ENCODE data around the gene CHD9NB.

CHD9NB gene

DNA sequence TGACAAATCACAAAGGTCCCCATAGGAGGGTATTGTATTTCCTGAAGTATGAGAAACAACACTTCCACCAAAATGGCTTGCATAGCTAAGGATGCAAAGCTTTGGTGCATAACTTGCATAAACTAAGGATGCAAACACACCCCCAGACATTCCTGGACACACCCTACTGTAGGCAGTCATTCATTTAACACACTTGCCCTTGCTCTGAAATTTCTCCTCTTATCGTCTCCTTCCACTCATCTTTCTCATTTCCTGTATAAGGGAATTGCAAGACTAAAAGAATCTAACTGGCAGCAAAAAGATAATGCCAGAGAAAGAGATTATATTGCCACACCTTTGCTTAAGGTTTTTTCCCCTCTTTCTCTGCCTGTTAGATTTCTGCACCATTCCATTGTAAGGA, 30.4 kb upstream of the CHD9NB start:
- H3K4me3 ChIP-seq (replicated peaks; ENCODE audit: low read depth, low read length) = no peak overlapping the region
- TF ChIP-seq, protein P1, sequence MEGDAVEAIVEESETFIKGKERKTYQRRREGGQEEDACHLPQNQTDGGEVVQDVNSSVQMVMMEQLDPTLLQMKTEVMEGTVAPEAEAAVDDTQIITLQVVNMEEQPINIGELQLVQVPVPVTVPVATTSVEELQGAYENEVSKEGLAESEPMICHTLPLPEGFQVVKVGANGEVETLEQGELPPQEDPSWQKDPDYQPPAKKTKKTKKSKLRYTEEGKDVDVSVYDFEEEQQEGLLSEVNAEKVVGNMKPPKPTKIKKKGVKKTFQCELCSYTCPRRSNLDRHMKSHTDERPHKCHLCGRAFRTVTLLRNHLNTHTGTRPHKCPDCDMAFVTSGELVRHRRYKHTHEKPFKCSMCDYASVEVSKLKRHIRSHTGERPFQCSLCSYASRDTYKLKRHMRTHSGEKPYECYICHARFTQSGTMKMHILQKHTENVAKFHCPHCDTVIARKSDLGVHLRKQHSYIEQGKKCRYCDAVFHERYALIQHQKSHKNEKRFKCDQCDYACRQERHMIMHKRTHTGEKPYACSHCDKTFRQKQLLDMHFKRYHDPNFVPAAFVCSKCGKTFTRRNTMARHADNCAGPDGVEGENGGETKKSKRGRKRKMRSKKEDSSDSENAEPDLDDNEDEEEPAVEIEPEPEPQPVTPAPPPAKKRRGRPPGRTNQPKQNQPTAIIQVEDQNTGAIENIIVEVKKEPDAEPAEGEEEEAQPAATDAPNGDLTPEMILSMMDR (IDR thresholded peaks at IDR 0.05; ENCODE audit: low read depth, low read length, missing control alignments) = no peak
- no peak for DNase-seq (ENCODE audit: extremely low read depth, low read depth)

DNA sequence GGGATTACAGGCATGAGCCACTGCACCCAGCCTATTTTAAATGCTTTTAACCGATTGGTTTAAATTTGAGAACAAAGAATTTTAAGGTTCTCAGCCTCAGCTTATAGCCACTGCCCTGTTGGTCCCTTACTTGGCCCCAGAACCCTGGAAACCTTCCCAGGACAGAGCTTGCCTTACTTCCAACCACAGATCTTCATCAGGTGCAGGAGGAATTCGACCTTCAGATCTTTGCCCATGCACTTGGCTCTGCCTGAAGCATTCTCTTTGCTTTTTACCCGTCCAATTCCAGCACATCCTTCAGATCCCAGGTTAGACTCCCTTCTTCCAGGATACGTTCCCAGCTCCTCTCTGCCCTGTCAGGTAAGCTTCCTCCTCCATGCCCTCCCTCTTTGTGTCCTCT, 29.8 kb upstream of the CHD9NB start:
- TF ChIP-seq, protein P1 (IDR thresholded peaks at IDR 0.05; ENCODE audit: low read depth, low read length, missing control alignments) = no peak
- no peak overlapping the region for H3K4me3 ChIP-seq (replicated peaks; ENCODE audit: low read depth, low read length)
- no peak for DNase-seq (ENCODE audit: extremely low read depth, low read depth)

DNA sequence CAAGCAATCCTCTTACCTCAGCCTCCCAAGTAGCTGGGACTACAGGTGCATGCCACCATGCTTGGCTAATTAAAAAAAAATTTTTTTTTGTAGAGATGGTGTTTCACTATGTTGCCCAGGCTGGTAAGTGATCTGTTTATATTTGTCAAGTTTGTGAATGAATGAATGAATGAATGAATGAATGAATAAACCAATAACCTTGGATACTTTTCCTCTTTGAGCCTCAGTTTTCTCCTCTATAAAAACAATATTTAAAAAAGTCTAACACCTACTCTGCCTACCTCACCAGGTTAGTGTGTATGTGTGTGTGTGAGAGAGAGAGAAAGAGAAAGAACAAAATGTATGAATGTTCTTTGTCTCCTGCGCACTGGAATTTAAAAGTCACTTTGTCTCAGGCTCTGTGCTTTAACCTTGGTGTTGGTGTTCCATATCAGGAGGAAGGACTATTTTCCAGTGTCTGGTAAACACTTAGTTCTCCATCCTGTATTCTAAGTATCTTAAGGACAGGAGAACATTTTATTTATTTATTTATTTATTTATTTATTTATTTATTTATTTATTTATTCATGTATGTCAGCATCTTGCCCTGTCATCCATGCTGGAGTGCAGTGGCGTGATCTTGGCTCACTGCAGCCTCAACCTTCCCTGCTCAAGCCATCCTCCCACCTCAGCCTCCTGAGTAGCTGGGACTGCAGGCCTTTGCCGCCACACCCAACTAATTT, 29.1 kb upstream of the CHD9NB start:
- no peak overlapping the region for H3K4me3 ChIP-seq (replicated peaks; ENCODE audit: low read depth, low read length)
- TF ChIP-seq, protein P1 (IDR thresholded peaks at IDR 0.05; ENCODE audit: low read depth, low read length, missing control alignments) = no peak

DNA sequence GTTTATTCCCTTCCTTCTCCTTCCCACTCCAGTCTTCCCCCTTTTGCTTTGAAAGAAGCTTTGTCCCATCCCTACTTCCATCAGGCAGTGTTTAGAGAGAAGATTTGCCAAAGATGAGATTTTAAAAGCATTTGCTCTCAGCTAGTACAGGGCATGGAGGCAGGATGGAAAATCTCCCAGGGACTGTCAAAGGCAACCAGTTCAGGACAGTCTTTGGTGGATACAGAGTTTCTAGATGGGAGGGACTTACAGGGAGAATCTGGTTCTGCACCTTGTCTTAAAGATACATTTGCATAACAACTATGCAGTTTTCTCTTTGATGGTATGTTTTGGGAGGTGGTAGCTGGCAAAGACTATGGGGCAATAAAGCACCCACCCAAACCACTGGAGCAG, 28.3 kb upstream of the CHD9NB start:
- DNase-seq (ENCODE audit: extremely low read depth, low read depth) = no peak
- H3K4me3 ChIP-seq (replicated peaks; ENCODE audit: low read depth, low read length) = no peak overlapping the region
- TF ChIP-seq, protein P1 (IDR thresholded peaks at IDR 0.05; ENCODE audit: low read depth, low read length, missing control alignments) = no peak

More for the DNA sequence above, 29.1 kb upstream of the CHD9NB start:
- no peak for DNase-seq (ENCODE audit: extremely low read depth, low read depth)

DNA sequence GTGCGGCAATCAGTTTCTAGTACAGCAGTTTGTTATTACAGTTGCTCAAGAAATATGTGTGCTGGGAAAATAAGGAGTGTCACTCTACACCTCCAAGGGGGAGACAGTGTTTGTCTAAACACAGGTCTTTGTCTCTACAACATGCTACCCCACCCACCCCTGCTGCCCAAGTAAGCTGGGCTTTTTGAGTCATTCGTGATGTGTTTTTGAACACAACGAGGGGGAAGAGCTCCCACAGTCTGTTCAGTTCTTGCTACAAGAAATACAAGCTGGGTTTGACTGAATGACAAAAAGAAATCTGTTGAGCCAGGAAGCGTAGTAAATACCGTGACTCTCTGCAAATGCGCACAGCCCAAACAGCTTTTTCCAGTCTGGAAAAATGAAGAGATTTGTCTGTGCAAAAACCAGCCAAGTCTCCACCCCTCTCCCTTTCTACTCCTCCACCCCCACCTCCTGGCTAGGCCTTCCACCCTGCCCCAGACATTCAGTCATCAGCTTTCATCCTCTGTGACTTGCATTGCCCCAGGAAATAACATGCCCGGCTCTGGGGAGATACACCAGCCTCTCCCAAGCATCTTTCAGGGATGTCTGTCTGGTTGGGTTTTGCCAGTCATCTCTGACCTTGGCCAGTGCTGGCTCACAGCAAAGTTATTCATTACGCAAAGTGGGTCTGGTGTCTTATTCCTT, 27.8 kb upstream of the CHD9NB start:
- no peak for DNase-seq (ENCODE audit: extremely low read depth, low read depth)
- TF ChIP-seq, protein P1 (IDR thresholded peaks at IDR 0.05; ENCODE audit: low read depth, low read length, missing control alignments) = no peak
- peak overlapping the region; percentile 5 for H3K4me3 ChIP-seq (replicated peaks; ENCODE audit: low read depth, low read length)

DNA sequence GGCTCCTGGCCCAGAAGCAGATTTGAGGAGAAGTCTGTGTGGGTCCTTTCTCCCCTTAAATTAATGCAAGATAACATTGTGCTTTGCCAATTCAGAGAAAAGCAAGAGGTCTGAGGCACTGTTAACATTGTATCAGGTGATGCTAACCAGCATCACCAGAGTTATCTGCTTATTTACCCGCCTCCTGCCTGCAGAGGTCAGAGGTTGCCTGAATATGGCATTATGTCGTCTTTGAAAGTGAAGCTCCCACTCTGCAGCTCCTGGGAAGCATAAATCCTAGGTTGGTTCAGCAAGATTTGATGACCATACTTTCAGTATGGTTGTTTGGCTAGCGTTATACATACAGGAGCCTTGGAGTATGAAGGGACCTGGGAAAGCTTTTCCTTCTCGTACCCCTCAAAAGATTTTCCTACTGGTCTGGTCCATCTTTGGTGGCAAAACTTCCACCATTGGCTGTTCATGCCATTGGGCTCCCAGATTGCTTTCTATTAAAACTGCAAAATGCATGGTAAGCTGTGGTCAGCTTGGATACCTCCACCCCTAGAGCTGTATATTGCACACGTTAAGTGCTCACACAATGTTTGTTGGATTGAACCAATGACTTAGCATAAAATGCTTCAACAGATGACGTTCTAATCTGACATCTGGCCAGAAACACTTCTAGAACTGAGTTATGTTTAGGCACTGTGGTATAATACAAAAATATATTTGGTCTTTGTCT, 26.2 kb upstream of the CHD9NB start:
- no peak for DNase-seq (ENCODE audit: extremely low read depth, low read depth)

More for the DNA sequence above, 26.2 kb upstream of the CHD9NB start:
- no peak overlapping the region for H3K4me3 ChIP-seq (replicated peaks; ENCODE audit: low read depth, low read length)
- TF ChIP-seq, protein P1 (IDR thresholded peaks at IDR 0.05; ENCODE audit: low read depth, low read length, missing control alignments) = no peak

Measured in HFF-Myc (cell line).